ENCODE results near the gene CHD5. TPM values are rescaled to one million over a fixed set of nuclear protein-coding genes. Genes with fewer than 3 reads are reported as not detected.

The CHD5 gene
- total RNA-seq, 1 donor: under 0.01 TPM

DNA sequence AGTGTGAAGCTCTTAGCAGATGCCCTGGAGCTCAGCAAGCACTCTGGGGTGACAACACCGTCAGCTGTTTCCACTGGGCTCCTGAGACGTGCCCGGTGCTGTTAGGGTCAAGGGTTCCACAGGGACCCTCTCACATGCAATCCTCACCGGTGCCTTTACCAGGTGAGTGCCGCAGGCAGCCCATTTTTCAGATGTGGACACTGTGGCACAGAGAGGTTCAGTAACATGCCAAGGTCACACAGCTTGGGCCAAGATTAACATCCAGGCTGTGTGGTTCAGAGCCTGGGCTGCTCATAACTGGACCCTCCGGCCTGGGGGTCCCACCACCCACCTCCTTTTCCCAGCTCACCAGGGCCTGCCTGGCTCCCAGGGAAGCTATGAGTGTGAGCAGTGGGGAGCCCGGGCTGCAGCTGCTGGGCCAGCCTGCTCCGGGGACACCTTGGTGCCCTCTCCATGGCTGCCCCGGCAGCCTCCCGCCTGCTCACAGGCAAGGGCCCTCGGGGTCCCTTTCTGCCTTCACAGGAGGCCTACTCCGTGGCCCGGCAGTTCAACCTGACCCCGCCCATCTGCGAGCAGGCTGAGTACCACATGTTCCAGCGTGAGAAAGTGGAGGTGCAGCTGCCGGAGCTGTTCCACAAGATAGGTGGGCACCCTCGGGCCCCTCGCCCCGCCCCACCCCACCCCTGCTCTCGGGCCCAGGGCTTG is 85.2 kb downstream of the CHD5 start:
- Histone ChIP-seq H3K27me3 (ENCODE audit: insufficient read depth, low read length) (no peaks in the 10 kb centered on the region), H3K9me3 (ENCODE audit: low read depth, low read length) (no peaks in the 10 kb centered on the region), H3K4me3 (ENCODE audit: low read length) (no peak overlapping the region), H3K4me1 (ENCODE audit: insufficient read depth, low read length) (no peaks in the 10 kb centered on the region)

DNA sequence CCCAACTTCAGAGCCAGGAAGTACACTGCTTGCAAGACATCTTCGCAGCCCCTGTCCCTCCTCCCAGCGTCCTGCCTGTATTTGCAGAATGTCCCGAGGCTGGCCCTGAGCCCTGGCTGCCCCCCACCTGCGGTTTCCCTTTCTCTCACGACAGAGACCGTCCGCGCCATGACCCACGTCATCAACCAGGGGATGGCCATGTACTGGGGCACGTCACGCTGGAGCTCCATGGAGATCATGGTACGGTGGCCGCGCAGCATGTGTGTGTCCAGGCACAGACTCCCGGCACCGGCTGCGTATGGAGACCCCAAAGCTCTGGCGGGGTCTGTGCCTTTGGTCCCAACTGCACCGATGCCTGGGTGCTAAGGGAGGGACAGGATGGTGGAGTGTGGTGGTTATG is 85.9 kb downstream of the CHD5 start:
- Histone ChIP-seq H3K4me1 (ENCODE audit: insufficient read depth, low read length) (no peaks in the 10 kb centered on the region), H3K4me3 (ENCODE audit: low read length) (no peak overlapping the region), H3K27me3 (ENCODE audit: insufficient read depth, low read length) (no peaks in the 10 kb centered on the region), H3K9me3 (ENCODE audit: low read depth, low read length) (no peaks in the 10 kb centered on the region)

DNA sequence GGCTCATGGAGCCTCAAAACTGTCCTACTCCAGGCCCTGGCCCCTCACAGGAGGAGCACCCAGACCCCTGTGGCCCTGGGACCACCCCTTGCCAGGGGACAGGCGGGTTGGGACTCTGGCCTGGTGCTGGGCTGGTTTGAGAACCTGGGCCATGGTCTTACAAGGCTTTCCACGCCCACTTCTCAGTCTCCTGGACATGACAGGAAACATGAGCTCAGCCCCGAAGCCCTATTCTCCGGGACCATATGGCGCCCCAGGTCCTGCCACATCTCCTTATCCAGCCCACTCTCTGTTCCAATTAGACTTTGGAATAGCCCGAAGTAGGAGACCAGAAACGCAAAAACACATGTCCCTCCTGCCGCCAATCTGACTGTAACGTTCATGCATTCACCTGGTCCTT is 86.5 kb downstream of the CHD5 start:
- no peak overlapping the region for H3K4me3 ChIP-seq (ENCODE audit: low read length)
- no peaks in the 10 kb centered on the region for H3K27me3 ChIP-seq (ENCODE audit: insufficient read depth, low read length)
- no peaks in the 10 kb centered on the region for H3K4me1 ChIP-seq (ENCODE audit: insufficient read depth, low read length)
- no peaks in the 10 kb centered on the region for H3K9me3 ChIP-seq (ENCODE audit: low read depth, low read length)

DNA sequence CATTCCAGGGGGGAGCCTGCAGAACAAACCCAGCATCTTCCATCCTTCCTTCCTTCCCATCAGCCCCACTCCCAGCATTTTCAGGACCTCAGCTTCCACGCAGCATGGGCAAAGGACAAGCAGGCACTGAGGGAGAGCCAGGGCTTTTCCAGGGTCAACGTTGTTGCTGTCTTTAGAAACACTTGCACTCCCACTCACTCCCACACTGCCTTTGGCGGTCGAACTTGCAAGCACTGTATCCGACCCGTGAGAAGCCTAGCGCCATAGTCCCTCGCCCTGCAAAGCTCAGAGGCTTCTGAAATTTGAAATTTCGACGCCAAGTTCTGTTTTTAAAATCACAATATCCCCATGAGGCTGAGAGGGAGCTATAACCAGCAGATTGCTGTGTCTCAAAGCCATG is 87.0 kb downstream of the CHD5 start:
- H3K4me3 ChIP-seq (ENCODE audit: low read length): no peak overlapping the region
- no peaks in the 10 kb centered on the region for H3K4me1 ChIP-seq (ENCODE audit: insufficient read depth, low read length)
- no peaks in the 10 kb centered on the region for H3K9me3 ChIP-seq (ENCODE audit: low read depth, low read length)
- H3K27me3 ChIP-seq (ENCODE audit: insufficient read depth, low read length): no peaks in the 10 kb centered on the region

DNA sequence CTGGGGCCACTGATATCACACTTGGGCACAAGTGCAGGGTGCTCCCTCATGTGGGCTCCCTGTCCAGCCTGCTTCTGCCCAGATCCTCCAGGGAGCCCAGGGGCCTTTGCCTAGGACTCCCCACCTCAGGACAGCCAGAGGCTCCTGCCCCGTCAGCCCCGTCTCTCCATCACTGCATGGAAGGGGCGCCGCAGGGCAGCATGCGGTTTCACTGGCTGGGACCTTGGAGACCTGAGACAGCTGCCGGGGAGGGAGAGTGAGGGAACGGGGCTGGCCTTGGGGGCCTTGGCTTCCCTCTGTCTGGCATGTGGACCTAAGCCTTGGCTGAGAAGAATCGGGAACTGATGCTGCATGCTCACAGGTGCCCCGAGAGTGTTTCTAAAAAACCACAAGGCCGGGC is 87.9 kb downstream of the CHD5 start:
- H3K4me3 ChIP-seq (ENCODE audit: low read length): no peak overlapping the region
- H3K27me3 ChIP-seq (ENCODE audit: insufficient read depth, low read length): no peaks in the 10 kb centered on the region
- no peaks in the 10 kb centered on the region for H3K4me1 ChIP-seq (ENCODE audit: insufficient read depth, low read length)
- no peaks in the 10 kb centered on the region for H3K9me3 ChIP-seq (ENCODE audit: low read depth, low read length)

DNA sequence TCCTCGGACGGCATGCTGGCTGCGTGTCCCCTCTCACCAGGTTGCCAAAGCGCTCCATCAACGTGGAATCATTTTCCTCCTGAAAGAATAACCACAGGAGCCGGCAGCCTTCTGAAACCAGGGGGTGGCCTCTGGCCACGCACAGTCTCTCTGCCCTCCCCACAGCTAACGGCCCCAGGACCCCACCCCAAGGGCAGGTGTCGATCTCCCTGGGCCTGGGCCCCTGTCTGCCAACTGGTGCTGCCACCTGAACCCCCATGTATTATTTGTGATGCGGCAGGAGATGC is 88.4 kb downstream of the CHD5 start:
- H3K4me3 ChIP-seq (ENCODE audit: low read length): no peak overlapping the region
- no peaks in the 10 kb centered on the region for H3K9me3 ChIP-seq (ENCODE audit: low read depth, low read length)
- H3K4me1 ChIP-seq (ENCODE audit: insufficient read depth, low read length): no peaks in the 10 kb centered on the region
- H3K27me3 ChIP-seq (ENCODE audit: insufficient read depth, low read length): no peaks in the 10 kb centered on the region

DNA sequence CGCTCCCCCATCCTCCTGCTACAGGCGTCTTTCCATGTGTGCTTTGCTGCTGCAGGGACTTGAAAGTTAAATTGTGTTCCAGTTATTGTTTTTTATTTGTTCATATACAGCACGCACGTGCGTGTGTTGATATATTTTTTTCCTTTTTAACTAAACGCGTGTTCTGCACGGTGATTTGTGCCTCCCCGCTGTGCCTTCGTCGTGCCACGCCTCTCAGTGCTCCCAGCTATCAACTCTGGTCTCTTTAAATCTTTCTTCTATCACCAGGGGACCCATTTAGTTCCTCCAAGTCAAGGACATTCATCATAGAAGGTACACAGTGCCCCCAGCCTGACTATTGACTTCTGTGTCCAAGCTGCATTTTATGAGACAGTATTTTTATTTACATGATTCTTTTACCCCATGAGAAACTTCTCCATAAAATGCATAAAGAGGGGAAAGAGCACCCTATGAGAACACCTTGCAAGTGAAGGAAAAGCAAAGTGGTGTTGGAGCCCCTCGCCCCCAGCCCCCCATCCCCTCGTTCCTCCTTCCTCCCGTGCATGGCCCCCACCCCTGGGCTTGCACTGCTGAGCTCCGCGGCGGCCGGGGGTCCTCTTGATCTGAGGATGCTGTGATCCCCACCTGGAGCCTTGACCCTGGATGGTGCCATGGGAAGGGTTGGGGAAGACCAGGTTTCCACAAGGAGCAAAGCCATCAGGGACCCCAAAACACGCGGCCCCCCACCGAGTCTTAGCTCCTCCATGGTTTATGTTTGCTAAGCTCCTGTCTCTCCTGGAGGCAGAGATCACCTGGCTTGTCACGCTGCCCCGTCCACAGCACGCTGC is 88.9 kb downstream of the CHD5 start:
- Histone ChIP-seq H3K9me3 (ENCODE audit: low read depth, low read length) (no peaks in the 10 kb centered on the region), H3K27me3 (ENCODE audit: insufficient read depth, low read length) (no peaks in the 10 kb centered on the region), H3K4me3 (ENCODE audit: low read length) (no peak overlapping the region), H3K4me1 (ENCODE audit: insufficient read depth, low read length) (no peaks in the 10 kb centered on the region)

DNA sequence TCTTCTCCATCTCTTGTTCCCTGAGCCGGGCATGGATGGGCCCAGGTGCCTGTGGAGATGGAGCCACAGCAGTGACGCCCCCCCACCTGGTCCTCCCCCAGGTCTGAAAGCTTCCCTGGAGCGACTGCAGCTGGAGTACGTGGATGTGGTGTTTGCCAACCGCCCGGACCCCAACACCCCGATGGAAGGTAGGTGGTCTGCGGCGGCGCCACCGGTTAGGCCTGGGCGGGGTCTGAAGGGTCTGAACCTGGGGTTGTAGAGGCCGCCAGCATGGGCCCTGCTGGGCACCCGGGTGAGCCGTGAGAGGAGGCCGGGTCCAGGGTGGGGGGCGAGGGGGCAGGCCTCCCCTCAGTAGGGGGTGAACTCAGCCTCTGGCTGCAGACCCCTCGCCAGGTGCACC is 89.8 kb downstream of the CHD5 start:
- Histone ChIP-seq H3K4me3 (ENCODE audit: low read length) (no peak overlapping the region), H3K27me3 (ENCODE audit: insufficient read depth, low read length) (no peaks in the 10 kb centered on the region), H3K9me3 (ENCODE audit: low read depth, low read length) (no peaks in the 10 kb centered on the region), H3K4me1 (ENCODE audit: insufficient read depth, low read length) (no peaks in the 10 kb centered on the region)

DNA sequence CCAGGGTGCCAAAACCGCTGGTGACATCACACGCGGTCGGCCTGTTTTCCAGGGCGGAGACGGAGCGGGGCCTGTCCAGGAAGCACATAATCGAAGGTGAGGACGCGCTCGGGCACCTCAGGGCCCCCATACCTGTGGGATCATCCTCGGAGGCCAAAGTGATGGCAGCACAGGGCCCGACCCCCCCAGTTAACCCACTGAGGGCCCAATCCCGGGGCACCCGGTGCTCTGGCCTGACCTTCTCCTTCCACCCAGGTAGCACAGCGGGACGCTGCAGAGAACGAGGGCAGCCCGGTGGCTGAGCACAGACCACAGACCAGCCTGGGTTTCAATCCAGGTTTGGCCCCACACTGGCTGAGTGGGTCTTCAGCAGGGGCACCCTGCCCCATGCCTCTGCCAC is 91.2 kb downstream of the CHD5 start:
- Histone ChIP-seq H3K4me1 (ENCODE audit: insufficient read depth, low read length) (no peaks in the 10 kb centered on the region), H3K9me3 (ENCODE audit: low read depth, low read length) (no peaks in the 10 kb centered on the region), H3K27me3 (ENCODE audit: insufficient read depth, low read length) (no peaks in the 10 kb centered on the region), H3K4me3 (ENCODE audit: low read length) (no peak overlapping the region)

DNA sequence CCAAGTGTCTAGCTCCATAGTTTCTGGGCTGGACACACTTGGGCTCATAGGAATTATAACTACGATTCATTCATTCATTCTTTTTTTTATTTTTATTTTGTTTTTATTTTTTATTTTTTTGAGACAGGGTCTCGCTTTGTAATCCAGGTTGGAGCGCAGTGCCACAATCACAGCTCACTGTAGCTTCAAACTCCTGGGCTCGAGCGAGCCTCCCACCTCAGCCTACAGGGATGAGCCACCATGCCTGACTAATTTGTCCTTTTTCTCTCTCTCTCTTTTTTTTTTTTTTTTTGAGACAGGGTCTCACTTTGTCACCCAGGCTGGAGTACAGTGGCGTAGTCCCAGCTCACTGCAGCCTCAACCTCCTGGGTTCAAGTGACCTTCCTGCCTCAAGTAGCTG is 92.2 kb downstream of the CHD5 start:
- Histone ChIP-seq H3K27me3 (ENCODE audit: insufficient read depth, low read length) (no peaks in the 10 kb centered on the region), H3K4me1 (ENCODE audit: insufficient read depth, low read length) (no peaks in the 10 kb centered on the region), H3K4me3 (ENCODE audit: low read length) (no peak overlapping the region), H3K9me3 (ENCODE audit: low read depth, low read length) (no peaks in the 10 kb centered on the region)

DNA sequence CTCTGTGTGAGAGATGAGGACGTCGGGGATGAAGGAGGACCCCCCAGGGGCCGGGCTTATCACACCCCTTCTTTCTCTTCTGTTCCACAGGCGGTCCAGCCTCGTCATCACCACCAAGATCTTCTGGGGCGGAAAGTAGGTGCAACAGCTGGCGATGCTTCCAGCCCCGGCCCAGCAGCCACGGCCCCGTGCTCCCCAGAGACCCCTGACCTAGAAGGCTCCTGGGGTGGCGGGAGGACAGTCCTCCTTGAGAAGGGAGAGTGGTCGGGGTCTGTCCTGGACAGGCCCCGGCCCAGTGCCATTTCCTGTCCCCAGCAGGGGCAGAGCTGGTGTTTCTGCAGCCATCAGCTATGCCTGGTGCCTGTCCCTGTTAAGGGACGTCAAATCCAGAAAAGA is 92.7 kb downstream of the CHD5 start:
- Histone ChIP-seq H3K27me3 (ENCODE audit: insufficient read depth, low read length) (no peaks in the 10 kb centered on the region), H3K9me3 (ENCODE audit: low read depth, low read length) (no peaks in the 10 kb centered on the region), H3K4me3 (ENCODE audit: low read length) (no peak overlapping the region), H3K4me1 (ENCODE audit: insufficient read depth, low read length) (no peaks in the 10 kb centered on the region)

DNA sequence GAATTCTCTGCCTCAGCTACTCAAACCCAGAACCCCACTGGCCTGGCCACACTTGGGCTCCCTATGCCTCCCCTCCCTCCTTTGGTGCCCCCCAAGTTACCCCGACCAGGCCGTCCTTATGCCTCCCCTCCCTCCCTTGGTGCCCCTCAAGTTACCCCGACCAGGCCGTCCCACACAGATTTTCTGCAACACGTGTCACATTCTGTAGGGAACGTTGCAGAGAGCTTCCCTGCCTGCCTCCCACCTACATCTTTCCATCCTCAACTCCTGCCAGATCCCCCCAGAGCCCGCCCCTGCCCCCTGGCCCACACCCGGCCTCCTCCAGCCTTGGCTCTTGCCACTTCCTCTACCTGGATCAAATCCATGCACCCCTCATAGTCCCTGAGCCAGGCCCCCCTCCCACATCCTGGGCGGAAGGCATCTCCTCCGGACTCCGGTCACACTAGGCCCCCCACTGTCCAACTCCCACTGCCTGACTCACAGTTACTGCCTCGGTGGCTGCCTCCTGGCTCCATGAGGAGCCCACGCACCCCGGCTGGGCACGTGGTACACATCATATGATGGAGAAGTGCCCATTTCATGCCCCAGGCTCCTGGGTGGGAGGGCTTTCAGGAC is 93.3 kb downstream of the CHD5 start:
- H3K27me3 ChIP-seq (ENCODE audit: insufficient read depth, low read length): no peaks in the 10 kb centered on the region
- H3K4me3 ChIP-seq (ENCODE audit: low read length): no peak overlapping the region
- H3K9me3 ChIP-seq (ENCODE audit: low read depth, low read length): no peaks in the 10 kb centered on the region
- no peaks in the 10 kb centered on the region for H3K4me1 ChIP-seq (ENCODE audit: insufficient read depth, low read length)

DNA sequence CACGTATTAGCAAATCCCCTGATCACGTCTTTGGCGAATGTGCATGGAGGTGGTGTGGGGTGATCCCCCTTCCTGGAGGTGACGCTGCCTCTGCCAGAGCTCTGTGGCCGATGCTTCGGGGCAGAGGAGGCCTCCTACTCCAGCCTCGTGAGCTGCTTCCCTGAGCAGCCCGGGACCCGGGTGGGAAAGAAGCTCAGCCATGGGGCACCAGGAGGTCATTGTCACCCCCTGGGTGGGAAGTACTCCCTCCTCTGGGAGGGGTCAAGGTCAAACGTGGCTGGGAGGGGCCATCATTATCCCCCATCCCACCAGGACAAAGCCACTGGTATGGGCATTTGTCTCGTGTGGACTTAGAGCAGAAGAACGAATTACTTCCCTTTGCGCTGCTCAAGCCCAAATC is 93.8 kb downstream of the CHD5 start:
- Histone ChIP-seq H3K9me3 (ENCODE audit: low read depth, low read length) (no peaks in the 10 kb centered on the region), H3K27me3 (ENCODE audit: insufficient read depth, low read length) (no peaks in the 10 kb centered on the region), H3K4me3 (ENCODE audit: low read length) (no peak overlapping the region), H3K4me1 (ENCODE audit: insufficient read depth, low read length) (no peaks in the 10 kb centered on the region)

DNA sequence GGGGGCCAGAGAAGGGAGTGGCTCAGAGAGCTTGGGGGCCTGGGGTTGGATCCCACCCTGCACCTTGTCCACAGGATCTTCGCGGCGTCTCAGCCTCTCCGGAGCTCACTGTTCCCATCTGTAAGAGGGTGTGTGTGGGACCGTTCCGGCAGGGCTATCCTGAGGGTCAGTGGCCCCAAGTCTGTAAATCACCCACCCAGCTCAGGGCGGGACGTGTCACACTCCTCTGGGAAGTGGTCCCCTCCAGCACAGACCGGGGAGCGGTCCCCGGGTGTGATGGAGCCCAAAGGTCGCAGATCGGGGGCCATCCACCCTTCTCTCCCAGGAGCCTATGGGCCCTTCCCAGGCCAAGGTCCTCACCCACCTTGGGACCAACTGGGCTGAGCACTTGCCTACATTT is 94.5 kb downstream of the CHD5 start:
- H3K9me3 ChIP-seq (ENCODE audit: low read depth, low read length): no peaks in the 10 kb centered on the region

DNA sequence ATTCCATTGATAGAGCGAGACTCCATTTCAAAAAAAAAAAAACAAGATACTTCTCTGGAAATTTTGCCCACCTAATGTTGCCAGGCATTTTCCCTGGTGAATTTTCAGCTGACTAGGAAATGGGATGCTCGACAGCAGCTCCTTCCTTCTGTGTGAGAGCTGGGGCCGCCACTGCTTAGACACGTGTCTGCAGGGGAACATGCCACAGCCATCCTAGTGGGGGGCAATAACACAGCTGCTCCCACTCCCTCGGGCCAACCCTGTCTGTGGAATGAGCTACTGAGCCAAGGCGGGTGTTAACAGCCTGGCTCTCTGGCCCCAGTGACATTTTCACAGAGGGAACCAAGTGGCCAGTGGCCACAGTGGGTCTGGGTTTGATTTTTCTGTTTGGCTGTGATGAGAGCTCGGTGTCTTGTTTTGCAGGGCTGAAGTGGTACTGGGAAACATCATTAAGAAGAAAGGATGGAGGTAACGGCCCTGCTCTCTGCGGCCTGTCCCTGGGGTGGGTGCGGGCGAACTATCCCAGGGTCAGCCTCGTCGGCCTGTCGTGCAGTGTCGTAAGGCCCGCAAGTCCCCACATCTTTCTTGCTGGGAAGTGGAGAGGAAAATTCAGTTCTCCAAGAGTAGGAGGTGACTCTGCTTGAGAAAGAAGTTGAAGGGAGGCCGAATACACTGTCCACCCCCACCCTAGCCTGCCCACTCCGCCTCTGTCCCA is 95.2 kb downstream of the CHD5 start:
- H3K4me3 ChIP-seq (ENCODE audit: low read length): no peak overlapping the region
- H3K27me3 ChIP-seq (ENCODE audit: insufficient read depth, low read length): no peaks in the 10 kb centered on the region
- no peaks in the 10 kb centered on the region for H3K4me1 ChIP-seq (ENCODE audit: insufficient read depth, low read length)
- no peaks in the 10 kb centered on the region for H3K9me3 ChIP-seq (ENCODE audit: low read depth, low read length)

More for the DNA sequence above, 94.5 kb downstream of the CHD5 start:
- Histone ChIP-seq H3K4me3 (ENCODE audit: low read length) (no peak overlapping the region), H3K4me1 (ENCODE audit: insufficient read depth, low read length) (no peaks in the 10 kb centered on the region), H3K27me3 (ENCODE audit: insufficient read depth, low read length) (no peaks in the 10 kb centered on the region)
